ENCODE measurements around the gene DYRK1B. TPM values are rescaled to one million over a fixed set of nuclear protein-coding genes. Genes with fewer than 3 reads are reported as not detected.

The DYRK1B gene
- polyA plus RNA-seq, 1 of the 3 experiments (the other 2 are of a cell fraction), result 17.2 TPM

GRCh38 chr19:39805104-39805503, 28.9 kb downstream of the DYRK1B start:
- POLR2A ChIA-PET, result no interaction called here
- no peaks in the 10 kb centered on the region for H3K79me2 ChIP-seq (ENCODE audit: insufficient read depth)
- no peaks in the 10 kb centered on the region for H3K9me3 ChIP-seq

GRCh38 chr19:39802958-39803357, 31.0 kb downstream of the DYRK1B start:
- no peak overlapping the region for H3K9ac ChIP-seq
- H3K27ac ChIP-seq (ENCODE audit: low read depth in 2 of 2, low read length in 1 of 2), result no peak overlapping the region
- no peaks in the 10 kb centered on the region for H3K9me2 ChIP-seq
- POLR2A ChIA-PET, result no interaction called here
- no peaks in the 10 kb centered on the region for H3K4me1 ChIP-seq (ENCODE audit: control insufficient read depth in 1 of 2, insufficient read depth in 2 of 2, low read depth in 1 of 2, low read length in 1 of 2)
- no peak overlapping the region for H3K4me2 ChIP-seq
- peaks cover 11% of the 10 kb centered on the region for H3K27me3 ChIP-seq (ENCODE audit: insufficient read depth)
- no peaks in the 10 kb centered on the region for H3K79me2 ChIP-seq (ENCODE audit: insufficient read depth)
- no peaks in the 10 kb centered on the region for H4K20me1 ChIP-seq (ENCODE audit: insufficient read depth)
- WGBS (ENCODE audit: low lambda C conversion rate), result 10% methylated on average over 4 of the region's 4 CpGs
- DNase-seq, result no peak
- no peak overlapping the region for H3K4me3 ChIP-seq (ENCODE audit: low read depth in 2 of 2, low read length in 1 of 2)
- H2AFZ ChIP-seq (ENCODE audit: low read depth), result no peak overlapping the region
- no peak for TF ChIP-seq JUND (IDR thresholded peaks at IDR 0.05)
- no peaks in the 10 kb centered on the region for H3K36me3 ChIP-seq (replicated peaks in 1 of 2; ENCODE audit: control insufficient read depth in 1 of 2, insufficient read depth in 2 of 2, low read length in 1 of 2)
- H3F3A ChIP-seq (replicated peaks; ENCODE audit: insufficient read depth), result no peaks in the 10 kb centered on the region
- CTCF ChIA-PET, result interaction anchor here (0.9 to 3.6 kb wide), 4 partner anchors 11 to 40 kb away, joined by 3 to 27 read pairs (median 14); no protein-coding TSS in a partner anchor
- H3K9me3 ChIP-seq, result no peaks in the 10 kb centered on the region

More at GRCh38 chr19:39805104-39805503, 28.9 kb downstream of the DYRK1B start:
- Histone ChIP-seq H3F3A (replicated peaks; ENCODE audit: insufficient read depth) (no peaks in the 10 kb centered on the region), H3K4me2 (no peak overlapping the region), H2AFZ (ENCODE audit: low read depth) (no peak overlapping the region), H3K27ac (ENCODE audit: low read depth in 2 of 2, low read length in 1 of 2) (no peak overlapping the region), H4K20me1 (ENCODE audit: insufficient read depth) (no peaks in the 10 kb centered on the region), H3K36me3 (replicated peaks in 1 of 2; ENCODE audit: control insufficient read depth in 1 of 2, insufficient read depth in 2 of 2, low read length in 1 of 2) (no peaks in the 10 kb centered on the region), H3K9me2 (no peaks in the 10 kb centered on the region), H3K4me1 (ENCODE audit: control insufficient read depth in 1 of 2, insufficient read depth in 2 of 2, low read depth in 1 of 2, low read length in 1 of 2) (no peaks in the 10 kb centered on the region), H3K4me3 (ENCODE audit: low read depth in 2 of 2, low read length in 1 of 2) (no peak overlapping the region), H3K27me3 (ENCODE audit: insufficient read depth) (peaks cover 11% of the 10 kb centered on the region), H3K9ac (no peak overlapping the region)
- TF ChIP-seq FOSL2 (IDR thresholded peaks at IDR 0.05; ENCODE audit: borderline replicate concordance, low read depth), result no peak
- 0 out of 2 replicates have a peak, but pooled peaks have one; percentile 25 for TF ChIP-seq MXI1 (IDR thresholded peaks at IDR 0.05; ENCODE audit: low read depth, low read length)
- no peak for TF ChIP-seq USF1 (IDR thresholded peaks at IDR 0.05; ENCODE audit: borderline replicate concordance, low read depth)
- TF ChIP-seq MAX (IDR thresholded peaks at IDR 0.05; ENCODE audit: low read depth), result no peak
- CTCF ChIA-PET, result interaction anchor here (1.0 to 2.0 kb wide), 5 partner anchors 9 to 39 kb away, joined by 3 to 7 read pairs (median 6); partner anchors contain the start of gene DYRK1B
- WGBS (ENCODE audit: low lambda C conversion rate), result 40% methylated on average over 5 of the region's 5 CpGs
- DNase-seq, result no peak

- H4K20me1 ChIP-seq (ENCODE audit: insufficient read depth), result no peaks in the 10 kb centered on the region
- H2AFZ ChIP-seq (ENCODE audit: low read depth), result no peak overlapping the region
- H3K9me2 ChIP-seq, result no peaks in the 10 kb centered on the region
- WGBS (ENCODE audit: low lambda C conversion rate), result 3% methylated on average over 2 of the region's 2 CpGs
- no peak for DNase-seq
- no peak overlapping the region for H3K4me3 ChIP-seq (ENCODE audit: low read depth in 2 of 2, low read length in 1 of 2)
- H3K27ac ChIP-seq (ENCODE audit: low read depth in 2 of 2, low read length in 1 of 2), result no peak overlapping the region
- H3K36me3 ChIP-seq (replicated peaks in 1 of 2; ENCODE audit: control insufficient read depth in 1 of 2, insufficient read depth in 2 of 2, low read length in 1 of 2), result no peaks in the 10 kb centered on the region
- H3K27me3 ChIP-seq (ENCODE audit: insufficient read depth), result peaks cover 25% of the 10 kb centered on the region; the same call in 1 of the 2 replicates
- H3K9me3 ChIP-seq, result no peaks in the 10 kb centered on the region
- no peak overlapping the region for H3K4me2 ChIP-seq
- H3F3A ChIP-seq (replicated peaks; ENCODE audit: insufficient read depth), result no peaks in the 10 kb centered on the region
- no peak for TF ChIP-seq REST (IDR thresholded peaks at IDR 0.05; ENCODE audit: low read depth, low read length)
- no peak for TF ChIP-seq RCOR1 (IDR thresholded peaks at IDR 0.05; ENCODE audit: low read length)
- TF ChIP-seq RAD21 (IDR thresholded peaks at IDR 0.05; ENCODE audit: low read length), result no peak
- ChIA-PET CTCF (interaction anchor here (1.0 kb wide), 1 partner anchor 47 kb away, joined by 4 read pairs; no protein-coding TSS in a partner anchor), POLR2A (no interaction called here)
- H3K79me2 ChIP-seq (ENCODE audit: insufficient read depth), result no peaks in the 10 kb centered on the region
- H3K4me1 ChIP-seq (ENCODE audit: control insufficient read depth in 1 of 2, insufficient read depth in 2 of 2, low read depth in 1 of 2, low read length in 1 of 2), result no peaks in the 10 kb centered on the region
- H3K9ac ChIP-seq, result no peak overlapping the region
Observed at GRCh38 chr19:39797083-39797482, 36.9 kb downstream of the DYRK1B start.

Measured in SK-N-SH (cell line).